Measurements from ENCODE around the gene SNIP1. TPM values are rescaled to one million over a fixed set of nuclear protein-coding genes. Genes with fewer than 3 reads are reported as not detected.
A peak's percentile ranks its signal among the peaks of the same experiment; 100 is the strongest.

Gene SNIP1, protein sequence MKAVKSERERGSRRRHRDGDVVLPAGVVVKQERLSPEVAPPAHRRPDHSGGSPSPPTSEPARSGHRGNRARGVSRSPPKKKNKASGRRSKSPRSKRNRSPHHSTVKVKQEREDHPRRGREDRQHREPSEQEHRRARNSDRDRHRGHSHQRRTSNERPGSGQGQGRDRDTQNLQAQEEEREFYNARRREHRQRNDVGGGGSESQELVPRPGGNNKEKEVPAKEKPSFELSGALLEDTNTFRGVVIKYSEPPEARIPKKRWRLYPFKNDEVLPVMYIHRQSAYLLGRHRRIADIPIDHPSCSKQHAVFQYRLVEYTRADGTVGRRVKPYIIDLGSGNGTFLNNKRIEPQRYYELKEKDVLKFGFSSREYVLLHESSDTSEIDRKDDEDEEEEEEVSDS
- total RNA-seq (12.8 and 18.4 TPM in 2 replicates), polyA plus RNA-seq (6.1 and 6.6 TPM in 2 replicates)

DNA sequence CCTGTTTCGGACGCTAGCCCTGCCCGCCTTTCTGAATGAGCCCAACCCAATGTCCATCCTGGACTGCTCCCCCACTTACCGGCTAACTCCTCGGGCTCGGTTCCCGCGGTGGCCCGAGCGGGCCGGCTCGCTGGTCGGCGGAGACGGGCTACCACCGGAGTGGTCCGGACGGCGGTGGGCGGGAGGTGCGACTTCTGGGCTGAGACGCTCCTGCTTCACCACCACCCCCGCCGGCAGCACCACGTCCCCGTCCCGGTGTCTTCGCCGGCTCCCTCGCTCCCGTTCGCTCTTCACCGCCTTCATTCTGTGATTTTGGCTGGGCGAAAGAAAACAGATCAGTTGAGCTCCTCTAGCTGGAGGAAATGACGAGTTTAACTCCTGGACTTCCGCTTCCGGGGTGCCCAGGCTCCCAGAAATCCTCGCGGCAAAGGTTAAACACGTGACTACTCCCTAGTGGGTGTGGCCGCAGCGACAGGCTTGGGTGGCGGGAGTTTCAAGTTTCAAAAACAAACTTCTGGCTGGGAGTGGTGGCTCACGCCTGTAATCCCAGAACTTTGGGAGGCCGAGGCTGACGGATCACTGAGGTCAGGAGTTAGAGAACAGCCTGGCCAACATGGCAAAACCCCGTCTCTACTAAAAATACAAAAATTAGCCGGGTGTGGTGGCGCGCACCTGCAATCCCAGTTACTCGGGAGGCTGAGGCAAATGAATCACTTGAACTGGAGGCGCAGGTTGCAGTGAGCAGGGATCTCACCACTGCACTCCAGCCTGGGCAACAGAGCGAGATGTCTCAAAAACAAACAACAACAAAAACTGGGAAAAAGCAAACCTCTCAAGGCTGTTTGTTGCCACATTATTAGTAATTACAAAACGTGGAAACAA lies at the start of gene SNIP1:
SNIP1 (minus strand) TSS at position 367 of the 882 bp plus-strand sequence; CDS start at position 303, 64 bp downstream.
- peak within 1 kb of the TSS; percentile 72 for H3K27ac ChIP-seq
- no peaks in the 10 kb centered on the region for H3K36me3 ChIP-seq
- peak; percentile 94 to 95 for DNase-seq (ENCODE audit: low read depth in 1 of 2, low spot score in 1 of 2)
- no peaks in the 10 kb centered on the region for H3K9me3 ChIP-seq (ENCODE audit: low read depth)
- peak within 1 kb of the TSS; percentile 91 for H3K4me3 ChIP-seq
- H3K27me3 ChIP-seq = no peaks in the 10 kb centered on the region
- TF ChIP-seq, protein P1, sequence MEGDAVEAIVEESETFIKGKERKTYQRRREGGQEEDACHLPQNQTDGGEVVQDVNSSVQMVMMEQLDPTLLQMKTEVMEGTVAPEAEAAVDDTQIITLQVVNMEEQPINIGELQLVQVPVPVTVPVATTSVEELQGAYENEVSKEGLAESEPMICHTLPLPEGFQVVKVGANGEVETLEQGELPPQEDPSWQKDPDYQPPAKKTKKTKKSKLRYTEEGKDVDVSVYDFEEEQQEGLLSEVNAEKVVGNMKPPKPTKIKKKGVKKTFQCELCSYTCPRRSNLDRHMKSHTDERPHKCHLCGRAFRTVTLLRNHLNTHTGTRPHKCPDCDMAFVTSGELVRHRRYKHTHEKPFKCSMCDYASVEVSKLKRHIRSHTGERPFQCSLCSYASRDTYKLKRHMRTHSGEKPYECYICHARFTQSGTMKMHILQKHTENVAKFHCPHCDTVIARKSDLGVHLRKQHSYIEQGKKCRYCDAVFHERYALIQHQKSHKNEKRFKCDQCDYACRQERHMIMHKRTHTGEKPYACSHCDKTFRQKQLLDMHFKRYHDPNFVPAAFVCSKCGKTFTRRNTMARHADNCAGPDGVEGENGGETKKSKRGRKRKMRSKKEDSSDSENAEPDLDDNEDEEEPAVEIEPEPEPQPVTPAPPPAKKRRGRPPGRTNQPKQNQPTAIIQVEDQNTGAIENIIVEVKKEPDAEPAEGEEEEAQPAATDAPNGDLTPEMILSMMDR (IDR thresholded peaks at IDR 0.05; ENCODE audit: low read depth, low read length) = no peak
- peaks cover 10% of the 10 kb centered on the region for H3K4me1 ChIP-seq (ENCODE audit: low read depth)

DNA sequence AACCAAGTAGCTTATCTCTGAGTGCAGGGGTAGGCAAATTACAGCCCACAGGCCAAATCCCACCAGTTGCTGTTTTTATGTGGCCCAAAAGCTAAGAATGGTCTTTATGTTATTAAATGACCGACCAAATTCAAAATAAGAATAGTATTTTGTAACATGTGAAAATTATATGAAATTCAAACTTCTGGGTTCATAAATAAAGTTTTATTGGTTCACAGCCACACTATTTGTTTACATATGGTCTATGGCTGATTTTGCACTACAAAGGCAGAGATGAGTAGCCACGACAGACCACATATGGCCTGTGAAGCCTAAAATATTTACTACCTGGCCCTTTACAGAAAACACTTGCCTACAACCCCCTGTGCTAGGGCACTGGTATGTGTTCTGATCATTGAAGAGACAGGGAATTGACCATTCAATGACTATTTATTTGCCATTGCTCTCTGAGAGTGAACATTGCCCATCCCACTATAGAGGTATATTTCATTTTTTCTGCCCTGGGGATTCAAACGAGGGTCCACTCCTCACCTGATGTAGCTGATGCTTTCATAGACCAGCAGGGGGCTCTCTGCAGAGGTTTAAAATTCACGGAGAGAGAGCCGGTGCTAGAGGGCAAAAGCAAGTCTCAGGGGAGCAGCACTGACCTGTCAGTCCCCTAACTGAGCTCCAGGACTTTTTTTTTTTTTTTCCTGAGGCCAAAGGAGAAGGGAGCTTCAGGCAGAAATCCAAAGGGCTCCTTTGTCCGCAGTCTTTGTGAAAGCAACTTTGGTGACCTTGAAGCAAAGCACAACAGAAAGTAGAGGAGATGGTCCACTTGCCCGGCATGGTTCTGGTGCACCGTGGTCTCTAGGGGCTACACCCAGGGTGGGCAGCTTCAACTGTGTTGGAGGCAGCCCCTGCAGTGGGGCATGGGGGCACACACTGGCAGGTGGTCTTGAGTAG lies 48.9 kb upstream of the SNIP1 start:
- H3K4me3 ChIP-seq = no peak overlapping the region
- H3K9me3 ChIP-seq (ENCODE audit: low read depth) = no peaks in the 10 kb centered on the region
- DNase-seq (ENCODE audit: low read depth in 1 of 2, low spot score in 1 of 2) = peak; percentile 56 to 75
- no peaks in the 10 kb centered on the region for H3K36me3 ChIP-seq
- no peak overlapping the region for H3K27ac ChIP-seq
- H3K27me3 ChIP-seq = peaks cover 65% of the 10 kb centered on the region
- H3K4me1 ChIP-seq (ENCODE audit: low read depth) = no peaks in the 10 kb centered on the region
- TF ChIP-seq, protein P1 (IDR thresholded peaks at IDR 0.05; ENCODE audit: low read depth, low read length) = peak; percentile 83

DNA sequence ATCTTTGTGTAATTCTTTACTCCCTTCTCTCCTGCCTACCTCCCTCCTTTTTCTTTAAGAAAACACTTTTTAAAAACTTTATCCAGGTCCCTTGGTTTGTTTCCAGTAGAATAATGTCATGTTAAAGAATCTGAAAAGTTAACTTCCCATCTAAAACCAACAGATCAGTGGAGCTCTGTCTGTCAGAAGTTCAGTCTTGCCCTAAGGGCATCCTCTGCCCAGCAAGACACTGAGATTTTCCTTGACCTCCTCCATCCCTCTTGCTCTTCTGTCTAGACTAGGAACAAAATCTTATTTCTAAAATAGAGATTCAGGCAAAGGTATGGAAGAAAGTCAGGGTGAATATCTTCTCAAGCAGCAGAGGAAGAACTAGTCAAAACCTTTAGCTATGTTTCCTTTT lies 47.3 kb upstream of the SNIP1 start:
- Histone ChIP-seq H3K27ac (no peak overlapping the region), H3K27me3 (peaks cover 58% of the 10 kb centered on the region), H3K4me3 (no peak overlapping the region), H3K4me1 (ENCODE audit: low read depth) (no peaks in the 10 kb centered on the region), H3K36me3 (no peaks in the 10 kb centered on the region), H3K9me3 (ENCODE audit: low read depth) (no peaks in the 10 kb centered on the region)
- no peak for DNase-seq (ENCODE audit: low read depth in 1 of 2, low spot score in 1 of 2)
- TF ChIP-seq, protein P1 (IDR thresholded peaks at IDR 0.05; ENCODE audit: low read depth, low read length) = no peak

DNA sequence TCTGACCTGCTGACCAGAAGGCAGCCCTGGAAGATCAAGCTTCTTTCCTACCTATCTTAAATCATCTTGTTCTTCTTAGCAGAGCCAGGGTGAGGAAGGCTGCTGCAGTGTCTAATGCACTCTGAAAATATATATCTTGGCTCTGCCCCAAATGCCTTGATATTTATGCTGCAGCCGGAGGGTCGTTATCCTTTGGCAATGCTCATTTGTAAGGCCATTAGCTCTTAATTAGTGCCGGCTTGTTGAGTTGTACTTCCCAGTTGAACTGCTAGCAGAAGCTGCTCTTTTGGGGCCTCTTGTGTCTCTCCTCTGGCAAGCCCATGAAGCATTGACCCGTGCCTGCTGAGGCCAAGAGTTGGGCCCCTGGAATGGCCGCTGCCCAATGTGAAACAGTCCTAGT lies 45.8 kb upstream of the SNIP1 start:
- Histone ChIP-seq H3K4me1 (ENCODE audit: low read depth) (peaks cover 1% of the 10 kb centered on the region), H3K27me3 (peaks cover 43% of the 10 kb centered on the region), H3K36me3 (no peaks in the 10 kb centered on the region), H3K4me3 (no peak overlapping the region), H3K9me3 (ENCODE audit: low read depth) (no peaks in the 10 kb centered on the region), H3K27ac (no peak overlapping the region)
- TF ChIP-seq, protein P1 (IDR thresholded peaks at IDR 0.05; ENCODE audit: low read depth, low read length) = no peak
- DNase-seq (ENCODE audit: low read depth in 1 of 2, low spot score in 1 of 2) = no peak
